H1 (cell line): ENCODE data around the gene DPF3. TPM values are rescaled to one million over a fixed set of nuclear protein-coding genes. Genes with fewer than 3 reads are reported as not detected.

ENCODE experiments used
- POLR2AphosphoS5 ChIP-seq: IDR thresholded peaks from 2 replicates; pipeline ENCODE4 v1.6.1; 2011; ENCODE audit warnings: low read depth, low read length
- RXRA ChIP-seq: IDR thresholded peaks from 2 replicates; pipeline ENCODE4 v1.6.1; 2011; ENCODE audit warnings: low read depth, mild to moderate bottlenecking, low read length, moderate library complexity; ENCODE audit not compliant: insufficient read depth
- polyA plus RNA-seq, 7 experiments: library from polyadenylated mRNA; depleted of rRNA in 3 of 7; stranded (reverse) in 5 of 7; unstranded in 2 of 7; fragments of >200 nt in 5 of 7; fragments of 200-250 nt in 2 of 7; gene quantifications; 1 replicate in 5 of 7; 2 replicates in 1 of 7; 4 replicates in 1 of 7; pipeline versions ENCODE4 v1.2.1 to v1.2.3, GENCODE V29; 2011 to 2013; ENCODE audit warnings: missing spikeins in 2 of 7, mixed read lengths in 2 of 7
- total RNA-seq: library from RNA; stranded (reverse); fragmentation: NEBNext Ultra II Directional; extraction: Animal tissue kit (Norgen Biotek cat#: 25700); gene quantifications from 2 replicates; pipeline ENCODE4 v1.2.1, GENCODE V29; 2021

DPF3 gene
- total and polyA plus RNA-seq, 2 of the 8 experiments (the other 6 are each of a cell fraction or from before 2014, with no cell fraction given): 0.19 TPM; not detected in 1

GRCh38 chr14:72605921-72606220 is 288.0 kb downstream of the DPF3 start (continued):
- TF ChIP-seq POLR2AphosphoS5 (no peak), RXRA (no peak)
